Osteoblast (primary cell): ENCODE measurements around the gene GCN1. TPM values are rescaled to one million over a fixed set of nuclear protein-coding genes. Genes with fewer than 3 reads are reported as not detected.

ENCODE experiments used
- DNase-seq: peaks from one replicate; pipeline ENCODE4 v3.0.0; 2011; ENCODE audit warnings: low spot score, mixed read lengths; ENCODE audit not compliant: insufficient read length; ENCODE audit errors: missing footprints
- H2AFZ ChIP-seq: 2 replicates; pipeline ENCODE4 v1.6.0; 2011; ENCODE audit warnings: mild to moderate bottlenecking, low read length
- H3K27ac ChIP-seq: 2 replicates; pipeline ENCODE4 v1.5.1; 2011; ENCODE audit warnings: mild to moderate bottlenecking, low read depth, low read length, moderate library complexity
- H3K27me3 ChIP-seq: 2 replicates; pipeline ENCODE4 v1.6.0; 2012; ENCODE audit warnings: mild to moderate bottlenecking, control low read depth, inconsistent platforms, low read length, moderate library complexity; ENCODE audit not compliant: insufficient read depth
- H3K36me3 ChIP-seq: 2 replicates; pipeline ENCODE4 v1.5.1; 2011; ENCODE audit warnings: mild to moderate bottlenecking, low read length, control low read depth, moderate library complexity; ENCODE audit not compliant: insufficient read depth
- H3K4me1 ChIP-seq: 2 replicates; pipeline ENCODE4 v1.5.1; 2011; ENCODE audit warnings: mild to moderate bottlenecking, low read length, control low read depth, moderate library complexity; ENCODE audit not compliant: insufficient read depth
- H3K4me2 ChIP-seq: 2 replicates; pipeline ENCODE4 v1.6.0; 2011; ENCODE audit warnings: mild to moderate bottlenecking, low read length; ENCODE audit not compliant: insufficient read depth
- H3K4me3 ChIP-seq: fragments of 200-600 bp; sonication (generic); 3 replicates; pipeline ENCODE4 v1.5.1; 2012; ENCODE audit warnings: mild to moderate bottlenecking, low read length, inconsistent platforms; ENCODE audit not compliant: insufficient read depth
- H3K79me2 ChIP-seq: 2 replicates; pipeline ENCODE4 v1.6.0; 2012; ENCODE audit warnings: mild to moderate bottlenecking, low read length, control low read depth, inconsistent platforms; ENCODE audit not compliant: insufficient read depth
- H3K9me3 ChIP-seq: 2 replicates; pipeline ENCODE4 v1.5.1; 2011; ENCODE audit warnings: low read depth, low read length, control low read depth
- H4K20me1 ChIP-seq: 2 replicates; pipeline ENCODE4 v1.6.0; 2012; ENCODE audit warnings: mild to moderate bottlenecking, low read length, control low read depth; ENCODE audit not compliant: insufficient read depth
- CTCF ChIP-seq: IDR thresholded peaks from 2 replicates; pipeline ENCODE4 v1.5.1; 2011; ENCODE audit warnings: mild to moderate bottlenecking, low read depth, low read length, moderate library complexity; ENCODE audit errors: extremely low read depth
- small RNA-seq: library from RNA; depleted of rRNA; stranded (forward); fragments of <200 nt; gene quantifications from one replicate; pipeline ENCODE3, GENCODE V24; 2012
- total RNA-seq: library from RNA; depleted of rRNA; stranded (reverse); fragments of >200 nt; gene quantifications from 2 replicates; pipeline ENCODE4 v1.2.3, GENCODE V29; 2012

GCN1 gene
- total RNA-seq, 1 donor: 103 TPM

- H3K36me3 ChIP-seq: no peaks in the 10 kb centered on the region
- no peaks in the 10 kb centered on the region for H3K9me3 ChIP-seq
- no peak overlapping the region for H3K4me2 ChIP-seq
- TF ChIP-seq CTCF: no peak
- no peak overlapping the region for H3K27ac ChIP-seq
- no peaks in the 10 kb centered on the region for H4K20me1 ChIP-seq
- H3K4me3 ChIP-seq: no peak overlapping the region
- H3K4me1 ChIP-seq: no peaks in the 10 kb centered on the region
- H2AFZ ChIP-seq: no peak overlapping the region
- DNase-seq: no peak
- no peaks in the 10 kb centered on the region for H3K79me2 ChIP-seq
- H3K27me3 ChIP-seq: peaks cover 25% of the 10 kb centered on the region
Measured at GRCh38 chr12:120077260-120077659, 117.3 kb downstream of the GCN1 start.

Small RNA genes lying within 50 kb of the gene (small RNA-seq; reads per million reads assigned to genes)
- gene MIR4498: not detected

Other genes starting within 250 kb of the GCN1 start
- not detected in 2 replicates for gene BICDL1, start 205.5 kb downstream of the GCN1 start, total RNA-seq
- gene RAB35, start 78.0 kb downstream of the GCN1 start, total RNA-seq: 25.0 and 27.4 TPM in 2 replicates
- 2,042 and 2,075 TPM in 2 replicates for gene RPLP0, start 6.4 kb upstream of the GCN1 start, total RNA-seq
- gene PXN, start 71.0 kb upstream of the GCN1 start, total RNA-seq: 41.6 and 46.3 TPM in 2 replicates
- gene RNU4-2, start 97.2 kb upstream of the GCN1 start, total RNA-seq: under 0.01 TPM in 2 replicates
- under 0.01 TPM in 2 replicates for gene RNU4-1, start 98.5 kb upstream of the GCN1 start, total RNA-seq
- gene SIRT4, start 107.6 kb upstream of the GCN1 start, total RNA-seq: 1.1 and 1.2 TPM in 2 replicates
- gene PLA2G1B, start 133.1 kb upstream of the GCN1 start, total RNA-seq: not detected in 2 replicates
- under 0.01 TPM in 2 replicates for gene MSI1, start 174.4 kb upstream of the GCN1 start, total RNA-seq
- gene COX6A1, start 243.4 kb upstream of the GCN1 start, total RNA-seq: 224 and 256 TPM in 2 replicates